ENCODE measurements around the gene SRP9. TPM values are rescaled to one million over a fixed set of nuclear protein-coding genes. Genes with fewer than 3 reads are reported as not detected.
"Not testable (repeated sequence)": the region's sequence is repeated elsewhere in the genome, so short reads cannot be mapped to it uniquely, and the experiment has no call there.

The SRP9 gene
- polyA plus RNA-seq, 1 of the 3 experiments (the other 2 are of a cell fraction) = 156 TPM

- Histone ChIP-seq H3K4me2 (no peak overlapping the region), H3K27ac (ENCODE audit: low read depth in 2 of 2, low read length in 1 of 2) (no peak overlapping the region), H3K79me2 (ENCODE audit: insufficient read depth) (no peaks in the 10 kb centered on the region), H3K9ac (no peak overlapping the region), H3K27me3 (ENCODE audit: insufficient read depth) (no peaks in the 10 kb centered on the region), H3K9me2 (no peaks in the 10 kb centered on the region), H3K4me1 (ENCODE audit: control insufficient read depth in 1 of 2, insufficient read depth in 2 of 2, low read depth in 1 of 2, low read length in 1 of 2) (no peaks in the 10 kb centered on the region; a peak in 1 of 4 replicates), H3K4me3 (ENCODE audit: low read depth in 2 of 2, low read length in 1 of 2) (no peak overlapping the region), H3K36me3 (replicated peaks in 1 of 2; ENCODE audit: control insufficient read depth in 1 of 2, insufficient read depth in 2 of 2, low read length in 1 of 2) (peaks cover 28 to 36% of the 10 kb centered on the region in 2 experiments), H3F3A (replicated peaks; ENCODE audit: insufficient read depth) (no peaks in the 10 kb centered on the region), H2AFZ (ENCODE audit: low read depth) (no peak overlapping the region), H3K9me3 (no peaks in the 10 kb centered on the region), H4K20me1 (ENCODE audit: insufficient read depth) (no peaks in the 10 kb centered on the region)
- no peak for DNase-seq
- 81% methylated on average over 3 of the region's 3 CpGs for WGBS (ENCODE audit: low lambda C conversion rate)
- TF ChIP-seq ELF1 (IDR thresholded peaks at IDR 0.05) = no peak
- no peak for TF ChIP-seq NRF1 (IDR thresholded peaks at IDR 0.05; ENCODE audit: low read depth, low read length)
- no peak for TF ChIP-seq TAF1 (IDR thresholded peaks at IDR 0.05; ENCODE audit: borderline replicate concordance, low read depth, low read length)
- no peak for TF ChIP-seq GATA2 (CRISPR knock-in tag; IDR thresholded peaks at IDR 0.05)
- no peak for TF ChIP-seq FOXJ3 (CRISPR knock-in tag; IDR thresholded peaks at IDR 0.05)
- TF ChIP-seq, protein P1, sequence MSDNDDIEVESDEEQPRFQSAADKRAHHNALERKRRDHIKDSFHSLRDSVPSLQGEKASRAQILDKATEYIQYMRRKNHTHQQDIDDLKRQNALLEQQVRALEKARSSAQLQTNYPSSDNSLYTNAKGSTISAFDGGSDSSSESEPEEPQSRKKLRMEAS (IDR thresholded peaks at IDR 0.05; ENCODE audit: low read depth) = no peak
- no peak for TF ChIP-seq RCOR1 (IDR thresholded peaks at IDR 0.05; ENCODE audit: low read length)
- TF ChIP-seq SMC3 (IDR thresholded peaks at IDR 0.05; ENCODE audit: low read depth, low read length) = no peak
- no peak for TF ChIP-seq RFX5 (IDR thresholded peaks at IDR 0.05; ENCODE audit: low read length)
- POLR2A ChIA-PET = no interaction called here
- CTCF ChIA-PET = no interaction called here
Measured at GRCh38 chr1:225835856-225836255, 58.2 kb downstream of the SRP9 start.

DNA sequence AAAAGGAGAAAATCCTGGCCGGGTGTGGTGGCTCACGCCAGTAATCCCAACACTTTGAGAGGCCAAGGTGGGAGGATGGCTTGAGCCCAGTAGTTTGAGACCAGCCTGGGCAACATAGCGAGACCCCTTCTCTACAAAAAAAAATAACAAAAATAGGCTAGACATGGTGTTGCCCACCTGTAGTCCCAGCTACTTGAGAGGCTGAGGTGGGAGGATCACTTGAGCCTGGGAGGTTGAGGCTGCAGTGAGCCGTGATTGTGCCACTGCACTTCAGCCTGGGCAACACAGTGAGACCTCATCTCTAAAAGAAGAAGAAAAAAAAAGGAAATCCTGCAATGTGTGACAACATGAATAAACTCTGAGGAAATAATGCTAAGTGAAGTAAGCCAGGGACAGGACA lies 58.7 kb downstream of the SRP9 start:
- H3K4me1 ChIP-seq (ENCODE audit: control insufficient read depth in 1 of 2, insufficient read depth in 2 of 2, low read depth in 1 of 2, low read length in 1 of 2); H3K79me2 ChIP-seq (ENCODE audit: insufficient read depth); CTCF ChIA-PET; H3K27me3 ChIP-seq (ENCODE audit: insufficient read depth); H3K4me2 ChIP-seq; POLR2A ChIA-PET; H3K27ac ChIP-seq (ENCODE audit: low read depth in 2 of 2, low read length in 1 of 2); H3K4me3 ChIP-seq (ENCODE audit: low read depth in 2 of 2, low read length in 1 of 2); H3K9me2 ChIP-seq; H3K9ac ChIP-seq; DNase-seq; H4K20me1 ChIP-seq (ENCODE audit: insufficient read depth); H3K9me3 ChIP-seq; H2AFZ ChIP-seq (ENCODE audit: low read depth); H3F3A ChIP-seq (replicated peaks; ENCODE audit: insufficient read depth): not testable (repeated sequence)
- WGBS (ENCODE audit: low lambda C conversion rate) = 97% methylated on average over 4 of the region's 4 CpGs
- H3K36me3 ChIP-seq (replicated peaks in 1 of 2; ENCODE audit: control insufficient read depth in 1 of 2, insufficient read depth in 2 of 2, low read length in 1 of 2) = peaks cover 28 to 35% of the 10 kb centered on the region in 2 experiments

- Histone ChIP-seq H4K20me1 (ENCODE audit: insufficient read depth) (no peaks in the 10 kb centered on the region), H3F3A (replicated peaks; ENCODE audit: insufficient read depth) (no peaks in the 10 kb centered on the region), H3K4me3 (ENCODE audit: low read depth in 2 of 2, low read length in 1 of 2) (no peak overlapping the region), H3K79me2 (ENCODE audit: insufficient read depth) (no peaks in the 10 kb centered on the region), H3K9me3 (no peaks in the 10 kb centered on the region), H3K27me3 (ENCODE audit: insufficient read depth) (no peaks in the 10 kb centered on the region), H3K9ac (no peak overlapping the region), H3K27ac (ENCODE audit: low read depth in 2 of 2, low read length in 1 of 2) (no peak overlapping the region), H3K4me2 (no peak overlapping the region), H2AFZ (ENCODE audit: low read depth) (no peak overlapping the region), H3K9me2 (no peaks in the 10 kb centered on the region), H3K4me1 (ENCODE audit: control insufficient read depth in 1 of 2, insufficient read depth in 2 of 2, low read depth in 1 of 2, low read length in 1 of 2) (no peaks in the 10 kb centered on the region; a peak in 1 of 4 replicates), H3K36me3 (replicated peaks in 1 of 2; ENCODE audit: control insufficient read depth in 1 of 2, insufficient read depth in 2 of 2, low read length in 1 of 2) (peaks cover 16 to 17% of the 10 kb centered on the region in 2 experiments)
- ChIA-PET POLR2A (no interaction called here), CTCF (no interaction called here)
- WGBS (ENCODE audit: low lambda C conversion rate) = 95% methylated on average over 6 of the region's 14 CpGs
- no peak for DNase-seq
- no peak for TF ChIP-seq FOSL2 (IDR thresholded peaks at IDR 0.05; ENCODE audit: borderline replicate concordance, low read depth)
- no peak for TF ChIP-seq RCOR1 (IDR thresholded peaks at IDR 0.05; ENCODE audit: low read length)
- TF ChIP-seq, protein P2, sequence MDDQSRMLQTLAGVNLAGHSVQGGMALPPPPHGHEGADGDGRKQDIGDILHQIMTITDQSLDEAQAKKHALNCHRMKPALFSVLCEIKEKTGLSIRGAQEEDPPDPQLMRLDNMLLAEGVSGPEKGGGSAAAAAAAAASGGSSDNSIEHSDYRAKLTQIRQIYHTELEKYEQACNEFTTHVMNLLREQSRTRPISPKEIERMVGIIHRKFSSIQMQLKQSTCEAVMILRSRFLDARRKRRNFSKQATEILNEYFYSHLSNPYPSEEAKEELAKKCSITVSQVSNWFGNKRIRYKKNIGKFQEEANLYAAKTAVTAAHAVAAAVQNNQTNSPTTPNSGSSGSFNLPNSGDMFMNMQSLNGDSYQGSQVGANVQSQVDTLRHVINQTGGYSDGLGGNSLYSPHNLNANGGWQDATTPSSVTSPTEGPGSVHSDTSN (IDR thresholded peaks at IDR 0.05) = no peak
- no peak for TF ChIP-seq TAF1 (IDR thresholded peaks at IDR 0.05; ENCODE audit: borderline replicate concordance, low read depth, low read length)
- TF ChIP-seq, protein P3, sequence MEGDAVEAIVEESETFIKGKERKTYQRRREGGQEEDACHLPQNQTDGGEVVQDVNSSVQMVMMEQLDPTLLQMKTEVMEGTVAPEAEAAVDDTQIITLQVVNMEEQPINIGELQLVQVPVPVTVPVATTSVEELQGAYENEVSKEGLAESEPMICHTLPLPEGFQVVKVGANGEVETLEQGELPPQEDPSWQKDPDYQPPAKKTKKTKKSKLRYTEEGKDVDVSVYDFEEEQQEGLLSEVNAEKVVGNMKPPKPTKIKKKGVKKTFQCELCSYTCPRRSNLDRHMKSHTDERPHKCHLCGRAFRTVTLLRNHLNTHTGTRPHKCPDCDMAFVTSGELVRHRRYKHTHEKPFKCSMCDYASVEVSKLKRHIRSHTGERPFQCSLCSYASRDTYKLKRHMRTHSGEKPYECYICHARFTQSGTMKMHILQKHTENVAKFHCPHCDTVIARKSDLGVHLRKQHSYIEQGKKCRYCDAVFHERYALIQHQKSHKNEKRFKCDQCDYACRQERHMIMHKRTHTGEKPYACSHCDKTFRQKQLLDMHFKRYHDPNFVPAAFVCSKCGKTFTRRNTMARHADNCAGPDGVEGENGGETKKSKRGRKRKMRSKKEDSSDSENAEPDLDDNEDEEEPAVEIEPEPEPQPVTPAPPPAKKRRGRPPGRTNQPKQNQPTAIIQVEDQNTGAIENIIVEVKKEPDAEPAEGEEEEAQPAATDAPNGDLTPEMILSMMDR (IDR thresholded peaks at IDR 0.05) = no peak
- TF ChIP-seq FOXM1 (IDR thresholded peaks at IDR 0.05; ENCODE audit: low read depth) = no peak
- TF ChIP-seq RXRA (IDR thresholded peaks at IDR 0.05; ENCODE audit: borderline replicate concordance, low read depth) = no peak
- TF ChIP-seq EP300 (IDR thresholded peaks at IDR 0.05; ENCODE audit: borderline replicate concordance in 1 of 2, low read depth in 1 of 2, low read length in 1 of 2) = no peak
- TF ChIP-seq TEAD4 (IDR thresholded peaks at IDR 0.05; ENCODE audit: borderline replicate concordance, insufficient read depth) = no peak
- no peak for TF ChIP-seq CHD2 (IDR thresholded peaks at IDR 0.05; ENCODE audit: low read length, partially characterized antibody)
- TF ChIP-seq GATA2 (CRISPR knock-in tag; IDR thresholded peaks at IDR 0.05) = no peak
- TF ChIP-seq SIN3A (IDR thresholded peaks at IDR 0.05; ENCODE audit: borderline replicate concordance, low read depth, low read length) = no peak
Measured at GRCh38 chr1:225838793-225839192, 61.2 kb downstream of the SRP9 start.

All from SK-N-SH (cell line).